ENCODE results near the gene DENND1C.

DENND1C gene

GRCh38 chr19:6418562-6418932 lies 63.0 kb downstream of the DENND1C start:
- no peak for DNase-seq

DNA sequence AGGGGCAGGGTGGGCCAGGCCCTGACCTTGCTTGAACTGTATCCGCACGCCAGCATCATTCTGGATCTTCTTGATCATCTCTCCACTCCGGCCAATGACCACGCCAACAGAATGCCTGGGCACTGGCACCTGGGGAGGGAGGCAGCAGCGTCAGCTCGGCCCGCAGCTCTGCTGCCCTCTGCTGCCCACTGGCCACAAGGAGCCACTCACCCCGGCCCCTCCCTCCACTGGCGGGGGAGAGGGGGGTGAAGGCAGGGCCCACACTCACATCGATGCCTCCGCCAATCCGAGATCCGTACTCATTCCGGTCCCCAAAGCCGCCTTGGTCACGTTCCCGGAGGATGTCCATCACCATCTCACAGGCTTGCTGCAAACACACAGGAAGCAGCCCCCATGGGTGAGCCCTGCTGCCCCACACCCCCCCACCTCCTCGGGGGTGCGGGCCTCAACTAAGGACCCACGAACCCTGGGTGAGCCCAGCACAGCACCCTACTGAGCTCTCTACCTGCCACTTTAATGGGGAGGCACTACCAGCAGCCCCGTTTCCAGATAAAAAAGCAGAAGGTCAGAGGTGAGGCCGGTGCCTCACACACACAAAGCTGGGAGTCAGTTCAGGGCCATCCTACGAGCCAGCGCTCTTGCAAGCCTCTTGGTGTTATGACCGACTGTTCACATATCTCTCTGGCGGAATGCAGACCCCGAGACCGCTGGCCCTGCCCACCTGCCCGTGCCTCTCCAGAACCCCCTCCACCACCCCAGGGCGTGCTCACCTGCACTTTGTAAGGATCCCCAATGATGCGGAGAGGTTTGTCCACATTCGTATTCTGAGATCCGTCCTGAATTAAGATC lies 63.6 kb downstream of the DENND1C start:
- no peak for DNase-seq
